SK-N-SH treated with all-trans-retinoic acid at 6 μM for 48 hours (cell line): ENCODE results near the gene EPB41L5.

ENCODE experiments used
- ATAC-seq: fragments of 200-7000 bp; cut with Tn5 transposase; 3 replicates; pipeline ENCODE4 v1.9.1; 2020; ENCODE audit warnings: mild to moderate bottlenecking, moderate library complexity
- BACH2 ChIP-seq: fragments of 250-450 bp; sonication (Bioruptor Pico); IDR thresholded peaks from 2 replicates; pipeline ENCODE4 v1.9.0; 2021; ENCODE audit warnings: mild to moderate bottlenecking, borderline replicate concordance
- CSDC2 ChIP-seq: fragments of 250-450 bp; sonication (Bioruptor Pico); IDR thresholded peaks from 2 replicates; pipeline ENCODE4 v1.5.0; 2020; ENCODE audit warnings: mild to moderate bottlenecking, moderate library complexity
- ESRRG ChIP-seq: fragments of 250-450 bp; sonication (Bioruptor Pico); IDR thresholded peaks from 2 replicates; pipeline ENCODE4 v1.6.1; 2021; ENCODE audit warnings: mild to moderate bottlenecking
- GLIS3 ChIP-seq: fragments of 250-450 bp; sonication (Bioruptor Pico); IDR thresholded peaks from 2 replicates; pipeline ENCODE4 v1.5.0; 2020; ENCODE audit warnings: mild to moderate bottlenecking, moderate library complexity
- ISL1 ChIP-seq: fragments of 250-450 bp; sonication (Bioruptor Pico); IDR thresholded peaks from 2 replicates; pipeline ENCODE4 v2.1.2; 2022; ENCODE audit warnings: mild to moderate bottlenecking, moderate library complexity
- OSR1 ChIP-seq: fragments of 250-450 bp; sonication (Bioruptor Pico); IDR thresholded peaks from 2 replicates; pipeline ENCODE4 v1.8.0; 2022; ENCODE audit warnings: moderate library complexity, mild to moderate bottlenecking, inconsistent platforms
- PATZ1 ChIP-seq: fragments of 250-450 bp; sonication (Bioruptor Pico); IDR thresholded peaks from 2 replicates; pipeline ENCODE4 v1.8.0; 2020; ENCODE audit warnings: mild to moderate bottlenecking, moderate library complexity, borderline replicate concordance
- SNAI2 ChIP-seq: fragments of 250-450 bp; sonication (Bioruptor Pico); IDR thresholded peaks from 2 replicates; pipeline ENCODE4 v1.5.0; 2020; ENCODE audit warnings: mild to moderate bottlenecking, moderate library complexity
- TCF4 ChIP-seq: fragments of 250-450 bp; sonication (Bioruptor Pico); IDR thresholded peaks from 2 replicates; pipeline ENCODE4 v1.8.0; 2021; ENCODE audit warnings: mild to moderate bottlenecking, moderate library complexity, borderline replicate concordance
- TOX ChIP-seq: fragments of 250-450 bp; sonication (Bioruptor Pico); IDR thresholded peaks from 2 replicates; pipeline ENCODE4 v1.8.0; 2021; ENCODE audit warnings: mild to moderate bottlenecking, moderate library complexity, borderline replicate concordance
- ZC3H10 ChIP-seq: fragments of 250-450 bp; sonication (Bioruptor Pico); IDR thresholded peaks from 2 replicates; pipeline ENCODE4 v1.5.1; 2021; ENCODE audit warnings: mild to moderate bottlenecking, moderate library complexity
- ZFP3 ChIP-seq: fragments of 250-450 bp; sonication (Bioruptor Pico); IDR thresholded peaks from 2 replicates; pipeline ENCODE4 v1.5.0; 2020; ENCODE audit warnings: mild to moderate bottlenecking, moderate library complexity
- ZFP30 ChIP-seq: fragments of 450-650 bp; formaldehyde crosslinking; IDR thresholded peaks from 2 replicates; pipeline ENCODE4 v1.5.0; 2022; ENCODE audit warnings: mild to moderate bottlenecking, moderate library complexity
- ZNF565 ChIP-seq: fragments of 450-650 bp; formaldehyde crosslinking; conservative IDR thresholded peaks from 2 replicates; pipeline ENCODE4 v1.5.0; 2020; ENCODE audit warnings: low read depth, mild to moderate bottlenecking, moderate library complexity
- ZNF70 ChIP-seq: fragments of 450-650 bp; formaldehyde crosslinking; IDR thresholded peaks from 2 replicates; pipeline ENCODE4 v1.5.0; 2020; ENCODE audit warnings: mild to moderate bottlenecking, moderate library complexity
- TF ChIP-seq, protein P1 (sequence below): fragments of 250-450 bp; sonication (Bioruptor Pico); IDR thresholded peaks from 2 replicates; pipeline ENCODE4 v1.8.0; 2021; ENCODE audit warnings: low read depth, mild to moderate bottlenecking, moderate library complexity, borderline replicate concordance
- TF ChIP-seq, protein P2 (sequence below): fragments of 250-450 bp; sonication (Bioruptor Pico); IDR thresholded peaks from 2 replicates; pipeline ENCODE4 v1.5.1; 2021; ENCODE audit warnings: mild to moderate bottlenecking, moderate library complexity
- TF ChIP-seq, protein P3 (sequence below): fragments of 250-450 bp; sonication (Bioruptor Pico); IDR thresholded peaks from 2 replicates; pipeline ENCODE4 v1.5.1; 2020; ENCODE audit warnings: low read depth, mild to moderate bottlenecking, moderate library complexity
- TF ChIP-seq, protein P4 (sequence below): fragments of 250-450 bp; sonication (Bioruptor Pico); IDR thresholded peaks from 2 replicates; pipeline ENCODE4 v1.5.0; 2020; ENCODE audit warnings: mild to moderate bottlenecking, moderate library complexity

The EPB41L5 gene

GRCh38 chr2:120221616-120222015, 208.7 kb downstream of the EPB41L5 start:
- TF ChIP-seq ZC3H10 (CRISPR knock-in tag): no peak
- no peak for TF ChIP-seq ZFP3
- no peak for TF ChIP-seq OSR1 (CRISPR knock-in tag)
- TF ChIP-seq BACH2 (CRISPR knock-in tag): no peak
- no peak for TF ChIP-seq ZNF565
- TF ChIP-seq, protein P1, sequence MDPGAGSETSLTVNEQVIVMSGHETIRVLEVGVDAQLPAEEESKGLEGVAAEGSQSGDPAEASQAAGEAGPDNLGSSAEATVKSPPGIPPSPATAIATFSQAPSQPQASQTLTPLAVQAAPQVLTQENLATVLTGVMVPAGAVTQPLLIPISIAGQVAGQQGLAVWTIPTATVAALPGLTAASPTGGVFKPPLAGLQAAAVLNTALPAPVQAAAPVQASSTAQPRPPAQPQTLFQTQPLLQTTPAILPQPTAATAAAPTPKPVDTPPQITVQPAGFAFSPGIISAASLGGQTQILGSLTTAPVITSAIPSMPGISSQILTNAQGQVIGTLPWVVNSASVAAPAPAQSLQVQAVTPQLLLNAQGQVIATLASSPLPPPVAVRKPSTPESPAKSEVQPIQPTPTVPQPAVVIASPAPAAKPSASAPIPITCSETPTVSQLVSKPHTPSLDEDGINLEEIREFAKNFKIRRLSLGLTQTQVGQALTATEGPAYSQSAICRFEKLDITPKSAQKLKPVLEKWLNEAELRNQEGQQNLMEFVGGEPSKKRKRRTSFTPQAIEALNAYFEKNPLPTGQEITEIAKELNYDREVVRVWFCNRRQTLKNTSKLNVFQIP (CRISPR knock-in tag): no peak
- TF ChIP-seq, protein P2, sequence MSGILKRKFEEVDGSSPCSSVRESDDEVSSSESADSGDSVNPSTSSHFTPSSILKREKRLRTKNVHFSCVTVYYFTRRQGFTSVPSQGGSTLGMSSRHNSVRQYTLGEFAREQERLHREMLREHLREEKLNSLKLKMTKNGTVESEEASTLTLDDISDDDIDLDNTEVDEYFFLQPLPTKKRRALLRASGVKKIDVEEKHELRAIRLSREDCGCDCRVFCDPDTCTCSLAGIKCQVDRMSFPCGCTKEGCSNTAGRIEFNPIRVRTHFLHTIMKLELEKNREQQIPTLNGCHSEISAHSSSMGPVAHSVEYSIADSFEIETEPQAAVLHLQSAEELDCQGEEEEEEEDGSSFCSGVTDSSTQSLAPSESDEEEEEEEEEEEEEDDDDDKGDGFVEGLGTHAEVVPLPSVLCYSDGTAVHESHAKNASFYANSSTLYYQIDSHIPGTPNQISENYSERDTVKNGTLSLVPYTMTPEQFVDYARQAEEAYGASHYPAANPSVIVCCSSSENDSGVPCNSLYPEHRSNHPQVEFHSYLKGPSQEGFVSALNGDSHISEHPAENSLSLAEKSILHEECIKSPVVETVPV (CRISPR knock-in tag): no peak
- TF ChIP-seq SNAI2: no peak
- TF ChIP-seq, protein P3, sequence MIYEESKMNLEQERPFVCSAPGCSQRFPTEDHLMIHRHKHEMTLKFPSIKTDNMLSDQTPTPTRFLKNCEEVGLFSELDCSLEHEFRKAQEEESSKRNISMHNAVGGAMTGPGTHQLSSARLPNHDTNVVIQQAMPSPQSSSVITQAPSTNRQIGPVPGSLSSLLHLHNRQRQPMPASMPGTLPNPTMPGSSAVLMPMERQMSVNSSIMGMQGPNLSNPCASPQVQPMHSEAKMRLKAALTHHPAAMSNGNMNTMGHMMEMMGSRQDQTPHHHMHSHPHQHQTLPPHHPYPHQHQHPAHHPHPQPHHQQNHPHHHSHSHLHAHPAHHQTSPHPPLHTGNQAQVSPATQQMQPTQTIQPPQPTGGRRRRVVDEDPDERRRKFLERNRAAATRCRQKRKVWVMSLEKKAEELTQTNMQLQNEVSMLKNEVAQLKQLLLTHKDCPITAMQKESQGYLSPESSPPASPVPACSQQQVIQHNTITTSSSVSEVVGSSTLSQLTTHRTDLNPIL: no peak
- no peak for TF ChIP-seq TOX (CRISPR knock-in tag)
- no peak for TF ChIP-seq GLIS3 (CRISPR knock-in tag)
- no peak for TF ChIP-seq ESRRG
- no peak for TF ChIP-seq ISL1 (CRISPR knock-in tag)
- TF ChIP-seq, protein P4, sequence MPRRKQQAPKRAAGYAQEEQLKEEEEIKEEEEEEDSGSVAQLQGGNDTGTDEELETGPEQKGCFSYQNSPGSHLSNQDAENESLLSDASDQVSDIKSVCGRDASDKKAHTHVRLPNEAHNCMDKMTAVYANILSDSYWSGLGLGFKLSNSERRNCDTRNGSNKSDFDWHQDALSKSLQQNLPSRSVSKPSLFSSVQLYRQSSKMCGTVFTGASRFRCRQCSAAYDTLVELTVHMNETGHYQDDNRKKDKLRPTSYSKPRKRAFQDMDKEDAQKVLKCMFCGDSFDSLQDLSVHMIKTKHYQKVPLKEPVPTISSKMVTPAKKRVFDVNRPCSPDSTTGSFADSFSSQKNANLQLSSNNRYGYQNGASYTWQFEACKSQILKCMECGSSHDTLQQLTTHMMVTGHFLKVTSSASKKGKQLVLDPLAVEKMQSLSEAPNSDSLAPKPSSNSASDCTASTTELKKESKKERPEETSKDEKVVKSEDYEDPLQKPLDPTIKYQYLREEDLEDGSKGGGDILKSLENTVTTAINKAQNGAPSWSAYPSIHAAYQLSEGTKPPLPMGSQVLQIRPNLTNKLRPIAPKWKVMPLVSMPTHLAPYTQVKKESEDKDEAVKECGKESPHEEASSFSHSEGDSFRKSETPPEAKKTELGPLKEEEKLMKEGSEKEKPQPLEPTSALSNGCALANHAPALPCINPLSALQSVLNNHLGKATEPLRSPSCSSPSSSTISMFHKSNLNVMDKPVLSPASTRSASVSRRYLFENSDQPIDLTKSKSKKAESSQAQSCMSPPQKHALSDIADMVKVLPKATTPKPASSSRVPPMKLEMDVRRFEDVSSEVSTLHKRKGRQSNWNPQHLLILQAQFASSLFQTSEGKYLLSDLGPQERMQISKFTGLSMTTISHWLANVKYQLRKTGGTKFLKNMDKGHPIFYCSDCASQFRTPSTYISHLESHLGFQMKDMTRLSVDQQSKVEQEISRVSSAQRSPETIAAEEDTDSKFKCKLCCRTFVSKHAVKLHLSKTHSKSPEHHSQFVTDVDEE (CRISPR knock-in tag): no peak
- no peak for TF ChIP-seq ZNF70
- TF ChIP-seq TCF4: no peak
- no peak for ATAC-seq

DNA sequence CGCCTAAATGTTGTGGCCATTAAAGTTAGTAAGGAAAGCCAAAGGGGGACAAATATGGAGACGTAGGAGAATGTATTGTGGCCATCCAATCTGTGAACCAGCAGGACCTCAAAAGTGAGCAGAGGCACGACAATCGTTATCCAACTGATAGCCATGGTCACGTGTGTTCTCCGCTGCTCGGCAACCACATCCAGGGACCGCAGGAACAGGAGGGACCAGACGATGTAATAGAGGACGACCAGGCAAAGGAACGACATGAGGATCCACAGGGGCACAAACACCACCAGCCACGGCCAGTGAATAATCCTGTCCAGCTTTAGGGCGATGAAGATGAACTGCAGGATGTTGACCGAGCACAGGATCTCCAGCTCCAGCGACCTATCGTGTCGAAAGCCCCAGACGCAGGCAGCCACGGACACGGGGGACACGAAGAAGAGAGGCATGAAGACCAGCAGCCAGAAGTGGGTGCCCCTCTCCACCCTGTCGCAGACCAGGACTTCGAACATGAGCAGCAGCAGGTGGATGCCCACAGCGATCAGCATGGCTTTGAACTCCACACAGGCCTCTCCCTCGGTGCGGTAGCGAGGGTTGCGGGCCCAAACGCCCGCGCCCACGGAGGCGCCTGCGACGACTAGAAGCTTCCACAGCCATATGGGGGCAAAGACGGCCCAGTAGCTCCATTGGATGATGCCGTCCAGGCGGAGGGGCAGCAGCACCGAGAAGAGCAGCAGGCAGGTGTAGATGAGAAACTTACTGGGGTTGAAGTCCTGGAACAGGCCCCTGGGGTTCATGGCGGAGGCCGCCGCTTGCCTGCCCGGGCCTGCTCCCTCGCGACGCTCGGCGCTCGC, 209.5 kb downstream of the EPB41L5 start:
- ATAC-seq: no peak
- TF ChIP-seq, protein P2 (CRISPR knock-in tag): no peak
- no peak for TF ChIP-seq PATZ1 (CRISPR knock-in tag)
- no peak for TF ChIP-seq OSR1 (CRISPR knock-in tag)
- TF ChIP-seq, protein P4 (CRISPR knock-in tag): no peak
- no peak for TF ChIP-seq TCF4
- TF ChIP-seq CSDC2 (CRISPR knock-in tag): no peak
- TF ChIP-seq TOX (CRISPR knock-in tag): no peak
- no peak for TF ChIP-seq ZFP3
- no peak for TF ChIP-seq SNAI2
- TF ChIP-seq, protein P3: no peak
- TF ChIP-seq ZNF565: no peak
- TF ChIP-seq ZFP30 (CRISPR knock-in tag): no peak
- TF ChIP-seq ESRRG: no peak
- no peak for TF ChIP-seq BACH2 (CRISPR knock-in tag)
- TF ChIP-seq ISL1 (CRISPR knock-in tag): no peak
- TF ChIP-seq, protein P1 (CRISPR knock-in tag): no peak
